Tibial artery (tissue), 4 donors: ENCODE data around the gene ARHGEF38.
"Not testable (repeated sequence)": the region's sequence is repeated elsewhere in the genome, so short reads cannot be mapped to it uniquely, and the experiment has no call there.

ENCODE experiments used
- DNase-seq, 2 donors: peaks; one replicate each; pipeline ENCODE4 v3.0.0-alpha.2; 2019
- H3K27ac ChIP-seq, 2 donors: fragments of 200-600 bp; sonication (generic) in 1 of 2; 1 replicate in 1 of 2; 2 replicates in 1 of 2; pipeline ENCODE4 v1.5.1; 2018 to 2019; ENCODE audit warnings: mild to moderate bottlenecking in 1 of 2
- H3K27me3 ChIP-seq, 2 donors: fragments of 200-600 bp; sonication (generic) in 1 of 2; one replicate each; pipeline versions ENCODE4 v1.5.1 to v1.6.0; 2016 to 2019
- H3K36me3 ChIP-seq, 3 donors: fragments of 200-600 bp; sonication (generic) in 2 of 3; one replicate each; pipeline ENCODE4 v1.5.1; 2016 to 2019; ENCODE audit warnings: mild to moderate bottlenecking in 2 of 3
- H3K4me1 ChIP-seq, 4 donors: fragments of 200-600 bp; sonication (generic) in 2 of 4; 1 replicate in 3 of 4; 2 replicates in 1 of 4; pipeline ENCODE4 v1.5.1; 2016 to 2019
- H3K4me3 ChIP-seq, 2 donors: fragments of 200-600 bp; sonication (generic) in 1 of 2; 1 replicate in 1 of 2; 2 replicates in 1 of 2; pipeline ENCODE4 v1.5.1; 2018 to 2019; ENCODE audit warnings: mild to moderate bottlenecking in 2 of 2
- H3K9me3 ChIP-seq, 3 donors: fragments of 200-600 bp; sonication (generic) in 1 of 3; one replicate each; pipeline ENCODE4 v1.5.1; 2016 to 2019
- CTCF ChIP-seq, 2 experiments: fragments of 200-600 bp in 1 of 2; fragments of 450-650 bp in 1 of 2; IDR thresholded peaks; one replicate each; pipeline ENCODE4 v1.5.1; 2017 to 2019; ENCODE audit warnings: antibody characterized with exemption in 2 of 2, mild to moderate bottlenecking in 1 of 2, moderate library complexity in 1 of 2
- intact Hi-C: fragments of 100-400 bp; cut with DNase I; formaldehyde crosslinking; loops from one replicate; pipeline ENCODE4 v1.15.0; 2023; ENCODE audit warnings: low total_unique reads

Gene ARHGEF38

DNA sequence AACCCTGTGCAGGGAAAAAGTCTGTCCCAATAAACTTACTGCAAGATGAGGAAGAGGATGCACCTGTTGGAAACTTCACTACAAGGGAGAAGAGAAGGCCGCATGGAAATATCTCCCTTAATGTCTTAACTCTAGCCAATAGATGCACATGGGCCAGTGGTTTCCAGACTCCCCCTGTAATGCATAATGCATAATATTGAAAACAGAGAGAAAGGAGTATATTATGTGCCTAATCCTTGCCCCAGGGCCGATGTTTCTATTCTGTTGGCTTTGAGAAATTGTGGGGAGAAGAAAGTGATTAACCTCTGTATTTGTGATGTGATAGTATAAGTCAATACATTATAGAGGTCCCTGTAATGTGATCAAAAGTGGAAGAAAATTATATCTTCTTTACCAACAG is 118.9 kb downstream of the ARHGEF38 start:
- no peak for DNase-seq
- no peak overlapping the region for H3K4me3 ChIP-seq
- H3K27me3 ChIP-seq = no peaks in the 10 kb centered on the region
- no peak overlapping the region for H3K27ac ChIP-seq
- no peaks in the 10 kb centered on the region for H3K4me1 ChIP-seq
- TF ChIP-seq CTCF (IDR thresholded peaks at IDR 0.05) = no peak
- H3K36me3 ChIP-seq = no peaks in the 10 kb centered on the region
- H3K9me3 ChIP-seq = no peaks in the 10 kb centered on the region
- intact Hi-C loops = no loop called here

DNA sequence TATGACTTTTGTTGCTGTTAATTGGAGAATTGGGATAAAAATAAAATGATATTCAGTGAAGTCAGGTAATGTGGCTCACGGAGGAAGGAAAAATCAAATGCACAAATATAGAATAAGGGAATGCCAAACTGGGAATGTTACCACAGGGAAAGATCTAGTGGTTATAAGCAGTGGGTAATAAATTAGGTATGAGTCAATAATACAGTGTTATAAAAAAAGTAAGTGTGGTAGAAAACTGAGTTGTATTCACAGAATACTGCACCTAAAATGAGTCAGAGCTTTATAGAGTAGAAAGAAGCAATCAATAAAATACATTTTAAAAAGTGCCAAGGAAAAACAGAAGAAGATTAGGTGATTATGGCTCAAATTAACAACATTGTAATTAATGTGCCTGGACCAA is 121.6 kb downstream of the ARHGEF38 start:
- Histone ChIP-seq H3K27me3 (no peaks in the 10 kb centered on the region), H3K36me3 (no peaks in the 10 kb centered on the region), H3K4me1 (no peaks in the 10 kb centered on the region), H3K4me3 (no peak overlapping the region), H3K9me3 (no peaks in the 10 kb centered on the region), H3K27ac (no peak overlapping the region)
- DNase-seq = no peak
- no peak for TF ChIP-seq CTCF (IDR thresholded peaks at IDR 0.05)
- intact Hi-C loops = no loop called here

GRCh38 chr4:105677709-105678108 is 125.3 kb downstream of the ARHGEF38 start:
- H3K9me3 ChIP-seq = no peaks in the 10 kb centered on the region
- H3K27ac ChIP-seq = no peak overlapping the region
- H3K27me3 ChIP-seq = no peaks in the 10 kb centered on the region
- peaks cover 4 to 13% (median 9%) of the 10 kb centered on the region in 3 donors for H3K36me3 ChIP-seq
- H3K4me3 ChIP-seq = no peak overlapping the region
- intact Hi-C loops = no loop called here
- peaks cover 0 to 2% (median 0%) of the 10 kb centered on the region in 4 donors for H3K4me1 ChIP-seq
- TF ChIP-seq CTCF (IDR thresholded peaks at IDR 0.05) = no peak
- DNase-seq = no peak

- Histone ChIP-seq H3K36me3 (peaks cover 8 to 19% (median 16%) of the 10 kb centered on the region in 3 donors), H3K27ac (no peak overlapping the region), H3K27me3 (no peaks in the 10 kb centered on the region), H3K4me3 (no peak overlapping the region), H3K9me3 (no peaks in the 10 kb centered on the region), H3K4me1 (peaks cover 0 to 5% (median 0%) of the 10 kb centered on the region in 4 donors)
- intact Hi-C loops = no loop called here
- no peak for TF ChIP-seq CTCF (IDR thresholded peaks at IDR 0.05)
- no peak for DNase-seq
Observed at GRCh38 chr4:105679186-105679585, 126.8 kb downstream of the ARHGEF38 start.

GRCh38 chr4:105683038-105683437 is 130.6 kb downstream of the ARHGEF38 start:
- DNase-seq = no peak
- peaks cover 0 to 5% (median 0%) of the 10 kb centered on the region in 4 donors for H3K4me1 ChIP-seq
- H3K36me3 ChIP-seq = peaks cover 36 to 43% (median 41%) of the 10 kb centered on the region in 3 donors
- no peak overlapping the region for H3K27ac ChIP-seq
- intact Hi-C loops = no loop called here
- no peak for TF ChIP-seq CTCF (IDR thresholded peaks at IDR 0.05)
- H3K9me3 ChIP-seq = no peaks in the 10 kb centered on the region
- H3K27me3 ChIP-seq = no peaks in the 10 kb centered on the region
- no peak overlapping the region for H3K4me3 ChIP-seq

- intact Hi-C loops = no loop called here
- no peaks in the 10 kb centered on the region for H3K9me3 ChIP-seq
- no peaks in the 10 kb centered on the region for H3K27me3 ChIP-seq
- peaks cover 0 to 5% (median 0%) of the 10 kb centered on the region in 4 donors for H3K4me1 ChIP-seq
- no peak overlapping the region for H3K27ac ChIP-seq
- no peak for DNase-seq
- no peak overlapping the region for H3K4me3 ChIP-seq
- H3K36me3 ChIP-seq = peaks cover 60 to 61% (median 61%) of the 10 kb centered on the region in 3 donors
- TF ChIP-seq CTCF (IDR thresholded peaks at IDR 0.05) = no peak
Observed at GRCh38 chr4:105686571-105686970, 134.2 kb downstream of the ARHGEF38 start.

- H3K4me3 ChIP-seq, intact Hi-C loops, H3K27ac ChIP-seq, DNase-seq, H3K9me3 ChIP-seq, H3K4me1 ChIP-seq, H3K27me3 ChIP-seq: not testable (repeated sequence)
- H3K36me3 ChIP-seq = peaks cover 38 to 64% (median 53%) of the 10 kb centered on the region in 3 donors
Observed at GRCh38 chr4:105694812-105695211, 142.4 kb downstream of the ARHGEF38 start.

GRCh38 chr4:105695832-105696231 is 143.4 kb downstream of the ARHGEF38 start:
- H3K4me1 ChIP-seq, H3K27ac ChIP-seq, H3K9me3 ChIP-seq, intact Hi-C loops, H3K4me3 ChIP-seq, DNase-seq, H3K27me3 ChIP-seq: not testable (repeated sequence)
- peaks cover 35 to 57% (median 48%) of the 10 kb centered on the region in 3 donors for H3K36me3 ChIP-seq
